Measurements from ENCODE around the gene TMEM131.
"Not testable (repeated sequence)": the region's sequence is repeated elsewhere in the genome, so short reads cannot be mapped to it uniquely, and the experiment has no call there.

The TMEM131 gene

DNA sequence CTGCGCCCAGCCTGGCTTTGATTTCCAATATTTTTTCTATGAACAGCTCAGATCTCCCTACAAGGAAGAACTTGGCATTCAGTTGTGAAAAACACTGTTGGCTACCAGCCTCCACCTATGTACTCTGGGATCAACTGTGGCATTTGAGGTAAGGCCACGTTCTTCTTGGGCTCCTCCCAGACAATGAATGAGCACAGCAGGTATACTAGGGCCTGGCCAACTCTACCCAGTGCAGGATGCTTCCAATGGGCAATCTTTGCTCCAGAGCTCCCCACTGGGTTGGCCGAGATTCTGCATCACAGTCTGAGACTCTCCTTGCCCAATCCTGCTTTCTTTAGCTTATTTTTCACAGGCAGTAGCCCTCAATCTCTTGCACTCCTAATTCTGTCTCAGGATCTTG is 75.9 kb downstream of the TMEM131 start:
- DNase-seq (ENCODE audit: extremely low read depth, low read depth) = no peak
- TF ChIP-seq, protein P1, sequence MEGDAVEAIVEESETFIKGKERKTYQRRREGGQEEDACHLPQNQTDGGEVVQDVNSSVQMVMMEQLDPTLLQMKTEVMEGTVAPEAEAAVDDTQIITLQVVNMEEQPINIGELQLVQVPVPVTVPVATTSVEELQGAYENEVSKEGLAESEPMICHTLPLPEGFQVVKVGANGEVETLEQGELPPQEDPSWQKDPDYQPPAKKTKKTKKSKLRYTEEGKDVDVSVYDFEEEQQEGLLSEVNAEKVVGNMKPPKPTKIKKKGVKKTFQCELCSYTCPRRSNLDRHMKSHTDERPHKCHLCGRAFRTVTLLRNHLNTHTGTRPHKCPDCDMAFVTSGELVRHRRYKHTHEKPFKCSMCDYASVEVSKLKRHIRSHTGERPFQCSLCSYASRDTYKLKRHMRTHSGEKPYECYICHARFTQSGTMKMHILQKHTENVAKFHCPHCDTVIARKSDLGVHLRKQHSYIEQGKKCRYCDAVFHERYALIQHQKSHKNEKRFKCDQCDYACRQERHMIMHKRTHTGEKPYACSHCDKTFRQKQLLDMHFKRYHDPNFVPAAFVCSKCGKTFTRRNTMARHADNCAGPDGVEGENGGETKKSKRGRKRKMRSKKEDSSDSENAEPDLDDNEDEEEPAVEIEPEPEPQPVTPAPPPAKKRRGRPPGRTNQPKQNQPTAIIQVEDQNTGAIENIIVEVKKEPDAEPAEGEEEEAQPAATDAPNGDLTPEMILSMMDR (IDR thresholded peaks at IDR 0.05; ENCODE audit: low read depth, low read length) = no peak

DNA sequence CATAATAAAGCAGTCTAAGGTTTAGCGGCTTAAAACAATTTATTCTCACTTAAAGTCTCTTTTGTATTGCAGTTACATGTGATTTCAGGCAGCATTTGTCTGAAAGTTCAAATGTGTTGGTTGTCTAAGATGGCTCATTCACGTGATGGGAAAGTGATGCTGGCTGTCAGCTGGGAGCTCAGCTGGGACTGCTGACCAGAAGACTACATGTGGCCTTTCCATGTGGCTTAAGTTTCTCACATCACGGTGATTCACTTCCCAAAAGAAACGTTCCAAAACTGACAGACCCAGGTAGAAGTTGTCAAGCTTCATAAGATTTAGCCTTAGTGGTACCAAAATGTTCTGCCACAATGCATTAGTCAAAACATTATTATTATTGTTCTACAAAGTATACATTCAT is 76.9 kb downstream of the TMEM131 start:
- no peak for DNase-seq (ENCODE audit: extremely low read depth, low read depth)
- TF ChIP-seq, protein P1 (IDR thresholded peaks at IDR 0.05; ENCODE audit: low read depth, low read length) = no peak

DNA sequence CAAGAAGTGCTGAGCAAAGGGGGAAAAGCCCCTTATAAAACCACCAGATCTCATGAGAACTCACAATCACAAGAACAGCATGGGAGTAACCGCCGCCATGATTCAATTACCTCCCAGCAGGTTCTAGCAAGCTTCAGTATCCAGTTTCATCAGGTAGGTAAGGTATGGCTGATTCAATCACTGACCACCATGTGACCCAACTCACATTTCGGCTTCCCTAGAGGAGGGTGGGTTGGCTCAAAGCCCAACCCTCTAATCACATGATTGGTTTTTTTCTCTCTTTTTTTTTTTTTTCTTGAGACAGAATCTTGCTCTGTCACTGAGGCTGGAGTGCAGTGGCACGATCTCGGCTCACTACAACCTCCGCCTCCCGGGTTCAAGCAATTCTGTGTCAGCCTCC is 78.1 kb downstream of the TMEM131 start:
- not testable (repeated sequence) for DNase-seq (ENCODE audit: extremely low read depth, low read depth)

DNA sequence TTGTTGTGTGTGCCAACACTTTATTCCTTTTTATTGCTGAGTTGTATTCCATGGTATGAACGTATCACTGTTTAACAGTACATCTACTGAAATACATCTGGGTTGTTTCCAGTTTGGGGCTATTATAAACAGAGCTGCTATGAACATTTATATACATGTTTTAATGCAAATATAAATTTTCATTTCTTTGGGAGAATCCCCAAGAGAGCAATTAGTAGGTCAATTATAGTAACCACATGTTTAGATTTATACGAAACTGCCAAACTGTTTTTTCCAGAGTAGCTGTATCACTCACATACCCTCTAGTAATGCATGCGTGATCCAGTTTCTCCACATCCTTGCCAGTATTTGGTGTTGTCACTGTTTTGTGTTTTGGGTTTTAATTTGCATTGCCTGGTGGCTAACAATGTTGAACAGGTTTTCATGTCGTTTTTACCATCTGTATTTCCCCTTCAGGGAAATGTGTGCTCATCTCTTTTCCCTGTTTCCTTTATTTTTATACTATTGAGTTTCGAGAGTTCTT is 81.0 kb downstream of the TMEM131 start:
- TF ChIP-seq, protein P1 (IDR thresholded peaks at IDR 0.05; ENCODE audit: low read depth, low read length) = no peak

DNA sequence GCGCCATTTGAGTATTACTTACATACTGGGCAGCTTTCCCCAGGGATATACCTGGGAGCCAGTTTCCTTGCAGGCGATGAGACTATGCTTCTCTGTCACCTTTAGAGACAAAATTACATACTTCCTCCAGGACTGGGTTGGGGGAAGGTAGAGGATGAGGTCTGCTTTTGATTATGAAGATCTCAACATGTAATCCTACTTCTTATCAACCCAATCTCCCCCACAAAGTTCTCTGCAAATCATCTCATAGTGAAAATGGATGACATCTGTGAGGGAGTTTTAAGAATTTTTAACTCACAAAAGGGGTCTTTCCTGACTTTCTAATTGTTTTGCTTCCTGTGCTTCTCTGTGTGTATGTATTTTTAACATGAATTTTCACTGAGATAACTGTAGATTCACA is 81.9 kb downstream of the TMEM131 start:
- TF ChIP-seq, protein P1 (IDR thresholded peaks at IDR 0.05; ENCODE audit: low read depth, low read length) = no peak
- no peak for DNase-seq (ENCODE audit: extremely low read depth, low read depth)

More for the DNA sequence above, 81.0 kb downstream of the TMEM131 start:
- no peak for DNase-seq (ENCODE audit: extremely low read depth, low read depth)

DNA sequence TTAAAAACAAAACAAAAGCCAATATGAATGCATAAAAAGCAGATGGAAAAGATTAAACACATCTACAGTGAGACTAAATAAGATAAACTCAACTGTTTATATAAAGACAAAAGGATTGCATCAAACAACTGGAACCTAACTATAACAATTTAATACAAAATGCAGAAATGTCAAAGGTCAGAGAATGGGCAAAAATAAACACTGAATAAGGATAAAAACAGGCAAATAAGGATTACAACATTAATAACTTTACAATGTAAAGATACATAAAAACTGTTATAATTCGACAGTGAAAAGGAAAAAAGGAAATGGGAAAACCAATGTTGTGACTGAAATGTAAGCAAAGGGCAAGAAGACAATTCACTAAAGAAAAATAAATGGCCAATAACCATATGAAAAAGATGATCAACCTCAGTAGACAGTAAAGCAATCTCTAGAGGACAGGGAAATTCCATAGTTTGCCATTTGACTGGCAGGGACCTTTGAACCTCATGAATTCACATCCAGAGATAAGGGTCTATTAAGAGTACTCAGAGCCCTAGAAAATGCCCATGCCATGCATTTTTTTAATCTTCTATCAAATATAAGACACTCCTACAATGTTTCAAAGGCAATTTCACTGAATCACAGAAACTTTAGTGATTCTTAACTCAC is 83.7 kb downstream of the TMEM131 start:
- TF ChIP-seq, protein P1 (IDR thresholded peaks at IDR 0.05; ENCODE audit: low read depth, low read length) = no peak
- peak; percentile 8 for DNase-seq (ENCODE audit: extremely low read depth, low read depth)

DNA sequence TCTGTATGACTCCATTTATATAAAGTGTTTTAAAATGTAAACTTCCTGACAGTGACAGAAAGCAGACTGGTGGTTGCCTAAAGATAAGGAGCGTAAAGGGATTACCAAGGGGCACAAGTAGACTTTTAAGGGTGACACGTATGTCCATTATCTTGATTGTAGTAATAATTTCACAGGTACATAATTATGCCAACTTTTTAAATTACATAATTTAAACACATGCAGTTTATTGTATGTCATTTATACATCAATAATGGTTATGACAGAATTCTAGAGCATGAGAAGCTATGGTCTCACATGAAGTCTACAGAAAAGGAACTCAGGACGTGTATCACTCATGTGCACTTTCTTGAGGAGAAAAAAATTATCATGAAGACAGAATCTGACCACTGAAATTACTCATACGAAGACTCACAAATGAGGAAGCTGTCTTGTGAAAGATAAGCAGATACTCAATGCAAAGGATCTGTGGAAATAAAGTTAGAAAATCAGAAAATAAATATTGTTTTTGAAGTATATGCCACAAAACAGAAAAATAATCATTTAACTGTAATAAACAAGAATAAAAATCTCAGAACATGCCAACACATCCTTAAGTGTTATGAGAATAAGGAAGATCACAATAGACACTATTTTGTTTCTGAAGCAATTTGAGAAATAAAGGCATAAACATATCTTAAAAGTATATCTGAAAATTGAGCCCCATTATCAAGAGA is 84.4 kb downstream of the TMEM131 start:
- DNase-seq (ENCODE audit: extremely low read depth, low read depth) = no peak
- TF ChIP-seq, protein P1 (IDR thresholded peaks at IDR 0.05; ENCODE audit: low read depth, low read length) = no peak

Measured in AG09319 (cell line).